ENCODE data around the gene MMP25.
A peak's percentile ranks its signal among the peaks of the same experiment; 100 is the strongest.

Gene MMP25

DNA sequence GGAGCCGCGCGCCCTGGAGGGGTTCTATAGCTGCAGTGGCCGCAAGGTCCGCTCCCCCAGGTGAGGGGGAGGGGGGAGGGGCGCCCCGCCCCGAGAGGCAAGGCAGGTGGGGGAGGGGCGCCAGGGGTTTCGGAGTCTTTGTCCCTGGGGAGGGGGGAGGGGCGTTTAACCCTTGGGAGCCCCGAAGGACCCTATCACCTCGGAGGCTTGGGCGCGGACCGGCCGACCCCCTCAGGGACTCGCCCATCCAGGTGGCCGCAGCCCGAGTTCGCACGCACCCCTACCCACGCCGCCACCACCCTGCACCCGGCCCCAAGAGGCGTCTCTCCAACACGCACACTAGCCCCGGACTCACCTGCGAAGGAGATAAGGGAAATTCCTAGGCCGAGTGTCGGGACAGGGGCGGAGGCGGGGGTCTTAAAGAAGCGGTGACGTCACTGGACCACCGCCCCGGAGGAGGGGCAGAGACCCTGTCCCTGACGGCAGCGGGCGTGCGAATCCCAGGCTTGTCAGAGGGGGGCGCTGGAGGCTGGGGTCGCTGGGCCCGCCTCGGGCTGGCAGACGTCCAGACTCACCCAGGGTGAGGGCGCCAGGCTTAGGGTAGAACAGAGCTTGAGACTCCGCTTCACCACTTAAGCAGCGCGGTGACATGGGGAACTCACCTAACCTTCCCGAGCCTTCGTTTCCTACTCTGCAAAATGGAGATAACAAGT is 28.4 kb upstream of the MMP25 start, which contains the start of gene CLDN6:
CLDN6 (minus strand) TSS at position 390 of the 713 bp plus-strand sequence. CDS start 2,162 bp downstream, outside the sequence.
- no peak for DNase-seq (ENCODE audit: low read depth in 2 of 2)

DNA sequence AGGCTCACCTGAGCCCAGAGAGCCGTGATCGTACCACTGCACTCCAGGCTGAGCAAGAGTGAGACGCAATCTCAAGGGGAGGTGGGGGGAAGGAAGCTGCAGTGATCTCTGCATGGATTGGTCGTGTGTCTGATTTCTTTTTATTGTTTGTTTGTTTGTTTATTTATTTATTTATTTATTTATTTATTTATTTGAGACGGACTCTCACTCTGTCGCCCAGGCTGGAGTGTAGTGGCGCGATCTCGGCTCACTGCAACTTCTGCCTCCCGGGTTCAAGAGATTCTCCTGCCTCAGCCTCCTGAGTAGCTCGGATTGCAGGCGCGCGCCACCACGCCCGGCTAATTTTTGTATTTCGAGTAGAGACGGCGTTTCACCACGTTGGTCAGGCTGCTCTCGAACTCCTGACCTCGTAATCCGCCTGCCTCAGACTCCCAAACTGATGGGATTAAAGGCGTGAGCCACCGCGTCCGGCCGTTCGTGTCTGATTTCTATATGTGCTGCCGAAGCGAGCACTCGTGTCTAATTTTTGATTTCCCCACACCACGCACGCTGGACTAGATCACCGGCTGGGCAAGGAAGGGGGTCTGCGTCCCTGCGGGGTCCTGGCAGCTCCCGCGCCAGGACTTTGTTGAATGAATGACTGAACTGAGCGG is 26.6 kb upstream of the MMP25 start:
- DNase-seq (ENCODE audit: low read depth in 2 of 2), result no peak

DNA sequence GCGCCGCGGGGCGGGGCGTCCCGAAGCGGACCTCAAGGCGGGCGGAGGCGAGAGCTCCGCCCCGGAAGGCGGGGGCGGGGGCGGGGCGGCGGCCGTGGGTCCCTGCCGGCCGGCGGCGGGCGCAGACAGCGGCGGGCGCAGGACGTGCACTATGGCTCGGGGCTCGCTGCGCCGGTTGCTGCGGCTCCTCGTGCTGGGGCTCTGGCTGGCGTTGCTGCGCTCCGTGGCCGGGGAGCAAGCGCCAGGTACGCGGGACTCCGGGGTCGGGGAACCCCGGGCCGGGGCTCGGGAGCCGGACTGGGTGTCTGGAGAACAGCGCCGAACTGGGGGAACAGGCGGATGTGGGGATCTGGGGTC is 26.1 kb upstream of the MMP25 start, which contains the start of gene TNFRSF12A:
TNFRSF12A (plus strand) TSS at position 122 of the 357 bp plus-strand sequence; CDS start at position 152, 30 bp downstream.
- peak in 1 of 2 experiments; percentile 60 for DNase-seq (ENCODE audit: low read depth in 2 of 2)

DNA sequence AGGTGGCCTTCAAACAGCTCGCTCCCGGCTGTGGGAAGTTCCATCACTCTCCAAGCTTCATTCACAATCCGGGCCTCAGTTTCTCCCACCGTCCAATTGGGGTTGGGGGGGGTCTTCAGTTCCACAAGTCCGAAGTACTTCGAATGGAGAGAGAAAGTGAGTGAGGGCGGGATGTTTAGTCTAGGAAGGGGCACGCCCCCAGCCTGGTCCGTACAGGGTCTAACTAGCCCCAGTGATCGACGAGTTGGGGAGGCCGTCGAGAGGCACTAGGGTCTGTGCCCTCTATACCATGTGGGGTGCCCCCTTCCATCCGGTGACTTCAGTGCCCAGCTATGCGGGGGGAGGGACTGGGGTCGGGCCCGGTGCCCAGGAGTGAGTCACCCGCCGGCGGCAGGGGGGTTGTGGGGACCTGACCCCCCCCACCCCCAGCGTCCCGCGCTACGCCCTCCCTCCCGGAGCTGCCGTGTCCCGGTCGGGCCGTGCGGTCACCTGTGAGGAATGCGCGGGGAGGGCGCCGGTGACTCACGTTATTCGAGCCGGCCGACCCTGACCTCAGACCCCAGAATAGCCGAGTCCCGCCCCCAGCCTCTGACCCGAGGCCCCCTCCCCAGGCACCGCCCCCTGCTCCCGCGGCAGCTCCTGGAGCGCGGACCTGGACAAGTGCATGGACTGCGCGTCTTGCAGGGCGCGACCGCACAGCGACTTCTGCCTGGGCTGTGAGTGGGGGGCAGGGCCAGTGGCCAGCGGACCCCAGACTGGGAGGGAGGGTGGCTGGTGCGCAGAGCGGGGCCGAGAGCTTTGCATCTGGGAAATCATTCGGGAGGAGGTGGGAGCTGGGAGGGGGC is 25.5 kb upstream of the MMP25 start:
- peak in 1 of 2 experiments; percentile 26 for DNase-seq (ENCODE audit: low read depth in 2 of 2)

DNA sequence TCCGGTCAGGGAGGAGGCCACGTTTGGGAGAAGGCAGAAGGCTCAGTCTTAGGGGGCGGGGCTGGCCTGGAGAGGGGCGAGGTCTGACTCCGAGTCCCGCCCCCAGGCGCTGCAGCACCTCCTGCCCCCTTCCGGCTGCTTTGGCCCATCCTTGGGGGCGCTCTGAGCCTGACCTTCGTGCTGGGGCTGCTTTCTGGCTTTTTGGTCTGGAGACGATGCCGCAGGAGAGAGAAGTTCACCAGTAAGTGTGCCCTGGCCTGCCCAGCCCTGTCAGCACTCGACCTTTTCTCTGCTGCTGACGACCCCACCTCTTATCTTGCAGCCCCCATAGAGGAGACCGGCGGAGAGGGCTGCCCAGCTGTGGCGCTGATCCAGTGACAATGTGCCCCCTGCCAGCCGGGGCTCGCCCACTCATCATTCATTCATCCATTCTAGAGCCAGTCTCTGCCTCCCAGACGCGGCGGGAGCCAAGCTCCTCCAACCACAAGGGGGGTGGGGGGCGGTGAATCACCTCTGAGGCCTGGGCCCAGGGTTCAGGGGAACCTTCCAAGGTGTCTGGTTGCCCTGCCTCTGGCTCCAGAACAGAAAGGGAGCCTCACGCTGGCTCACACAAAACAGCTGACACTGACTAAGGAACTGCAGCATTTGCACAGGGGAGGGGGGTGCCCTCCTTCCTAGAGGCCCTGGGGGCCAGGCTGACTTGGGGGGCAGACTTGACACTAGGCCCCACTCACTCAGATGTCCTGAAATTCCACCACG is 24.7 kb upstream of the MMP25 start:
- peak; percentile 77 to 89 for DNase-seq (ENCODE audit: low read depth in 2 of 2)

DNA sequence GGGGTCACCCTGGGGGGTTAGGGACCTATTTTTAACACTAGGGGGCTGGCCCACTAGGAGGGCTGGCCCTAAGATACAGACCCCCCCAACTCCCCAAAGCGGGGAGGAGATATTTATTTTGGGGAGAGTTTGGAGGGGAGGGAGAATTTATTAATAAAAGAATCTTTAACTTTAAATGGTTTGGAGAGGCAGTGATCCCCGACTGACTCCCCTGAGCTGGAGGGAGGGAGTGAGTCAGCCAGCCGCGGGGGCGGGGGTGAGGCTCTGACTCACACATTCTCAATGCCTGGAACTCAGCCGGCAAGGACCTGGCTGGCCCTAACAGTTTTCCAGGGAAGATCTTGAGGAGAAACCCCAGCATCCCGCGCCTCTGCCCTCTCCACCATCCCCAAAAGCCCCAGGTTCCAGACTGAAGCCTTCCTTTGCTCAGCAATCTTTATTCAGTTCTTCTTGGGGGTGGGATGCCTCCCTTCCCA is 24.1 kb upstream of the MMP25 start:
- DNase-seq (ENCODE audit: low read depth in 2 of 2), result peak; percentile 73 to 91

DNA sequence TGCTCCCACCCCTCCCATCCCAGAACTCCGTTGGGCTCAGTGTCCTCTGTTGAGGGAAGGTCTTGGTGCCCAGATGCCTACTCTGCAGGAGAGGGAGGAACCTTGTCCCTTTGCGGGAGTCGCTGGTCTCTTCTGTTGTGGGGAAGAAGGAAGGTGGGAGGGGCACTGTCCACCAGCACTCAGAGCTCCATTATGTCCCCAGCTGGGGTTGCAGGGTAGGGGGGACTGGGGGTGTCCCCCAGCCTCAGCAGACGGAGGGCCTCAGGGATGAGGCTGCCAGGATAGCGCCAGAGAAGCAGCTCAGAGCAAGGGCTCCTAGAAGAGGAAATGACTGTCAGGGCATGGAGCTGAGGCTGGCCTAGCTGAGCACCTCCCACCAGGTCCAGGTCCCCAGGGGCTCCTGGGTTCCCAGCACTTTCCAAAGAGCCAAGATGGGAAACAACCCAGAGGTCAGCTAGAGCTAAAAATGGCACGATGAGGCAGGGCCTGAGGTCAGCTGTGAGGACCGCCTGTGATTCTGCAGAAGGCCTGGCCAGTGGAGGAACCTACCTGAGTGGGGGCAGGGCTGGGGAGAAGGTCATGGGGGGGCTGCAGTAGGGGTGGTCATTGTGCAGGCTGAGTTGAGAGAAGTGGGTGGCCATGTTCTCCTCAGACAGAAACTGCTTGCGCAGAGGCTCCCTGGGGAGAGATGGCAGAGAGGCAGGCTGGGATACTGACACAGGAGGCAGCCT is 23.5 kb upstream of the MMP25 start:
- DNase-seq (ENCODE audit: low read depth in 2 of 2), result no peak

DNA sequence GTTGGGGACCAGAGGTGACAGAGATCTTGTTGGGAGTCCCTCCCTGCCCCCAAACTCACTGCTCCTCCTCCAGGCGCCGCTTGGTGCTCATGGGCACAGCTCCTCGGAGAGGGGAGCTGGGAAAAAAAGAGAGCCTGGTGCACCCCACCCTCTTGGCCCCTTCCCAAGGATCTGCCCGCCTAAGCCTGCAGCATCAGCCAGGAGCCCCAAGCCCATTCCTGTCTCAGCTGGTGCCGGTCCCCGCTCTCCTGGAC is 23.0 kb upstream of the MMP25 start:
- DNase-seq (ENCODE audit: low read depth in 2 of 2), result no peak

DNA sequence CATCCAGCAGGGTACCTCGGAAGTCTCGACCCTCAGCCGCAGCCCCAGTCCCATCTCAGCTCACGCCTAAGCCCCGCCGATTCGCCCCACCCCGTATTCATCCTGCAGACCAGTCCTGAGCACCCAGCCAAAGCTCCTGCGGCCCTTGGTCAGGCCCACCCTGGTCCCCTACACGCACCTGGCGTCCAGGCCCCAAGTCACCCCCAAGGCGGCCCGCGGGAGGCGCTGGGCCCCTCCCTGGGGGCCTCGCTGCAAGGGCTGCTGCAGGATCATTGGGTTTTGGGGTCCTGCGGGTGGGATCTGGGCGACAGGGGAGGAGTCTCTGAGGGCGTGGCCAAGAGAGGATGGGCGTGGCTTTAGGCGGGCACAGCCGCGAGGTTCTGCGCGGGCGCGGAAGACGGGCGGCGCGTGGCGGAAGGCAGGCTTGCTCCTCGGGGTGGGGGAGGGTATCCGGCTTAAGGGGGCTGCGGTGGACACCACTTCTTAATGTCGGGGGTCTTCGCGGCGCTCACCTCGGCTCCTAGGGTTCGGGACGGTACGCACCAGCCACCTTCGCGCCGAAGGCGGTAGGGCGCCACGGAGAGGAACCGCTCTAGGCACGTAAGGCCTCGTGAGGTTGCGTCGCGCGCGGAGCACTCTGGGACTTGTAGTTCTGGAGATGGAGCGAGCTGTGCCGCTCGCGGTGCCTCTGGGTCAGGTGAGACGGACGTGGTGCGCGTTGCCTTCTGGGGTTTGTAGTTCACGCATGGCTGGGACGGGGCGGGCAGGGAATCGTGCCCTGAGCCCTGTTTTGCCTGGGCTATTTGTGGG is 22.5 kb upstream of the MMP25 start, which contains the start of the genes HCFC1R1 and THOC6:
HCFC1R1 (minus strand) TSS at position 274 of the 810 bp plus-strand sequence; CDS start at position 273, 1 bp downstream.
THOC6 (plus strand) TSS at position 367 of the 810 bp plus-strand sequence; CDS start at position 659, 292 bp downstream.
- peak; percentile 92 to 95 for DNase-seq (ENCODE audit: low read depth in 2 of 2)

DNA sequence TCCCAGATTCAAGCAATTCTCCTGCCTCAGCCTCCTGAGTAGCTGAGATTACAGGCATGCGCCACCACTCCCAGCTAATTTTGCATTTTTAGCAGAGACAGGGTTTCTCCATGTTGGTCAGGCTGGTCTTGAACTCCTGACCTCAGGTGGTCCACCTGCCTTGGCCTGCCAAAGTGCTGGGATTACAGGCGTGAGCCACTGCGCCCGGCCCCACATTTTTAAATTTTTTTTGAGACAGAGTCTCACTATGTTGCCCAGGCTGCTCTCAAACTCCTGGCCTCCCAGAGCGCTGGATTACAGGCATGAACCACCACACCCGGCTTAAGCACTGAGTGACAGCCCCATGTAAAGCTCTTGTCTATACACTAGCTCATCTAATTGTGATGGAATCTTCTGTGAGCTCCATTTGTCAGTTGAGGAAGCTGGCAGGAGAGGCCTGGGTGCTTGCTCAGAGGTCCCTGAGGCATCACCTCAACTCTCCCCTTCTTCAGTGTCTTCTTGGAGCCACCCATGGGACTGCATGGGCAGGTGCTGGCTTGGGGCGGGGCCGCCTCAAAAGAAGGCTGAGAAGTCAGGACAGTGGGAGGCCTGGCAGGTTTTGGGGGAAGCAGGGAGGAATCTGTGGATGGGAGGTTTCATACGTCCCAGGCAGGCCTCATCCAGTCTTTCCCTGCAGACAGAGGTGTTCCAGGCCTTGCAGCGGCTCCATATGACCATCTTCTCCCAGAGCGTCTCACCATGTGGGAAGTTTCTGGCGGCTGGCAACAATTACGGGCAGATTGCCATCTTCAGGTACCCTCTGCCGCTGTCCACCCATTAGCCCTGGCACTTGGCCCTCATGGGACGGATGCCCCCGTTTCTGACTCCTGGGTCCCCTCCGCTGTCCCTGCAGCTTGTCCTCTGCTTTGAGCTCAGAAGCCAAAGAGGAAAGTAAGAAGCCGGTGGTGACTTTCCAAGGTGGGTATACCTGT is 21.0 kb upstream of the MMP25 start:
- no peak for DNase-seq (ENCODE audit: low read depth in 2 of 2)

DNA sequence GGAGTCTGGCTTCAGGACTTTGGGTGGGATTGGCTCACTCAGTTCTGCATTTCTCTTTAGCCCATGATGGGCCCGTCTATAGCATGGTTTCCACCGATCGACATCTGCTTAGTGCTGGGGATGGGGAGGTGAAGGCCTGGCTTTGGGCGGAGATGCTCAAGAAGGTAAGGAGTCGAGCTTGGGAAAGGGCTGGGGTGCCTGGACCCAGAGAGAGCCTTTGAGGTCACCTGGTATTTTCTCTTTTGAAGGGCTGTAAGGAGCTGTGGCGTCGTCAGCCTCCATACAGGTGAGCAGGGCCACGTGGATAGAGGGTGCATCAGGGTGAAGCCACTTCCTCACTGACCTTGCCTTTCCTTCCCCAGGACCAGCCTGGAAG is 20.4 kb upstream of the MMP25 start:
- DNase-seq (ENCODE audit: low read depth in 2 of 2), result no peak

DNA sequence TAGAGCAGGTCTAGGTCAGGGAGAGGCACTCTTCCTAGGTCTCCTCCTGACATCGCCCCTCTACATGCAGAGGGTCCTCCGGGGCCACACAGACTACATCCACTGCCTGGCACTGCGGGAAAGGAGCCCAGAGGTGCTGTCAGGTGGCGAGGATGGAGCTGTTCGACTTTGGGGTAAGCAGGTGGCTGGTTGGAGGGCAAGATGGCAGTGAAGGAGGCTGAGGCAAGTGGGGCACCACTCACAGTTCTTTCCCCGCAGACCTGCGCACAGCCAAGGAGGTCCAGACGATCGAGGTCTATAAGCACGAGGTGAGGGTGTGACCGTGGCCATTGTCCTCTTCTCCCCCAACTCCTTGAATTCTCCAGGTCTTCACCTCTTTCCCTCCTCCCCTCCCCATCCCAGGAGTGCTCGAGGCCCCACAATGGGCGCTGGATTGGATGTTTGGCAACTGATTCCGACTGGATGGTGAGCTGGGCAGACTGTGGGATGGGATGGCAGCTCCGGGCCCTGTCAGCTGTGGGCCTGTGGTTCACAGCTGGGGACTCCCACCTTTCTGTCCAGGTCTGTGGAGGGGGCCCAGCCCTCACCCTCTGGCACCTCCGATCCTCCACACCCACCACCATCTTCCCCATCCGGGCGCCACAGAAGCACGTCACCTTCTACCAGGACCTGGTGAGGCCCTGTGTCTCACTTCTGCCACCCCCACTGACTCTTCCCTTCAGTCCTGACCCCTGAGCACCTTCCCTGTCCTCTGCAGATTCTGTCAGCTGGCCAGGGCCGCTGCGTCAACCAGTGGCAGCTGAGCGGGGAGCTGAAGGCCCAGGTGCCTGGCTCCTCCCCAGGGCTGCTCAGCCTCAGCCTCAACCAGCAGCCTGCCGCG is 19.5 kb upstream of the MMP25 start:
- no peak for DNase-seq (ENCODE audit: low read depth in 2 of 2)

DNA sequence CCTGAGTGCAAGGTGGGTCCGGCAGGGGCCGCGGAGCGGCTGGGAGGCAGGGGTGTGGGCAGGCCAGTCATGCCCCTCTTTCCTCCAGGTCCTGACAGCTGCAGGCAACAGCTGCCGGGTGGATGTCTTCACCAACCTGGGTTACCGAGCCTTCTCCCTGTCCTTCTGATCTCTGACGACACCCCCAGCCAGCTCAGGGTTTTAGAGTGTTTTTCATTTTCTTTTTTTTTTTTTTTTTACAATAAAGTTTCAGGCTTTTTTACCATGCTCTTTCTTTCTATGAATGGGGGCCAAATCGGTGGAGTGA is 18.9 kb upstream of the MMP25 start:
- no peak for DNase-seq (ENCODE audit: low read depth in 2 of 2)

DNA sequence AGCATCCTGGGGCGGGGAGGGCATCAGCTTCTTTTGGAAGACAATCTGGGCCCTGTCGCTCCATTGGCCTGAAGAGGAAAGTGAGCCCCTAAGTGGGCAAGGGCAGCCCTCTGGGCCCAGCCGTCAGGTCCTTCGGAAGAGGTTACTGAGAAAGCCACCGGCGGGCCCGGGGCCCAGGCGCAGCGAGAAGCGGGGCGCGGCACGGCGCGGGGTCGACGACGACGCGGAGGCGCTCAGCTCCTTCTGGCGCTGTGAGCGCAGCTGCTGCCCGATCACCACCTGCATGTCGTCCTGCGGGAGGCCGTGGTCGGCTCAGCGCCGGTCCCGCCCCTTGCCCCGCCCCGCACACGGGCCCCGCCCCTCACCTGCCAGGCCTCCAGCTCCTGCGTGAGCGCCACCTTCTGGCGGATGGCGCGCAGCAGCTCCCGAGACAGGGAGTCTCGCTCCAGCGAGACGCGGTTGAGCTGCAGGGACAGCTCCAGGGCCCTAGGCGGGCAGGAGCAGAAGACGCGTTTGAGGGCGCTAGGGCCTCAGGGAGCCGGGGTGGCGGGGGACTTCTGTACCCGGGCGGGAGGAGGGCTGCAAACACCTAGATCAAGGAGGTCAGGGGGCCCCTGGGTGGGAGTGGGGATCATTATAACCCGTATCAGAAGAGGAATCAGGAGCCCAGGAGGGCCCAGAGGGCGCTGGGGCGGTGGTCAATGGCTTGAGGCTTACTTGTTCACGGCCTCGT is 18.2 kb upstream of the MMP25 start:
- peak; percentile 75 to 91 for DNase-seq (ENCODE audit: low read depth in 2 of 2)

DNA sequence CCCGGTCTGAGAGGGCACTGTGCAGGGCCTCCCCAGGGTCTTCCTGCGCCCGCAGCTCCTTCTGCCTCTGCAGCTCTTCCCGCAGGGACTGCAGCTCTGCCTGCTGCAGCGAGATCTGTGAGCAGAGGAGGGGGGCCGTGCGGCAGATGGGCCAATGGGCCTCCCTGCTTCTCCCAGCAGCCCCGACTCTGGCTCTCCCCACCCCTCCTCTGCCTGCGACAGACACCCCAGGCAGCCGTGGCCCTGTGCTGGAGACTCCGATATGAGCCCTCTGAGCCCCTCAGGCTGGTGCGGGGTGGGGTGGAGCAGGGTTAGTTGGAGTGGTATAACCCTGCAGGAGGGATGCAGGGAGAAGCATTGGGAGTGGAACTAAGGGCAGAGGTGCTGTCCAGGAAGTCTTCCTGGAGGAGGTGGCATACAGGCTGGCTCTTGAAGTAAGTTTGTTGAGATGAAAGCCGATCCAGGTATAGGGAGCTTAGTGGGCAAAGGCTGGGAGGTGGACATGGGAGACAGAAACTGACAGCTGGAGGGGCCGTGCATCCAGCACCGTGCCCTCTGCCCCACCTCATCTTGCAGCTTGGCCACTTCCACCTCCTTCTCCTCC is 17.5 kb upstream of the MMP25 start:
- no peak for DNase-seq (ENCODE audit: low read depth in 2 of 2)

DNA sequence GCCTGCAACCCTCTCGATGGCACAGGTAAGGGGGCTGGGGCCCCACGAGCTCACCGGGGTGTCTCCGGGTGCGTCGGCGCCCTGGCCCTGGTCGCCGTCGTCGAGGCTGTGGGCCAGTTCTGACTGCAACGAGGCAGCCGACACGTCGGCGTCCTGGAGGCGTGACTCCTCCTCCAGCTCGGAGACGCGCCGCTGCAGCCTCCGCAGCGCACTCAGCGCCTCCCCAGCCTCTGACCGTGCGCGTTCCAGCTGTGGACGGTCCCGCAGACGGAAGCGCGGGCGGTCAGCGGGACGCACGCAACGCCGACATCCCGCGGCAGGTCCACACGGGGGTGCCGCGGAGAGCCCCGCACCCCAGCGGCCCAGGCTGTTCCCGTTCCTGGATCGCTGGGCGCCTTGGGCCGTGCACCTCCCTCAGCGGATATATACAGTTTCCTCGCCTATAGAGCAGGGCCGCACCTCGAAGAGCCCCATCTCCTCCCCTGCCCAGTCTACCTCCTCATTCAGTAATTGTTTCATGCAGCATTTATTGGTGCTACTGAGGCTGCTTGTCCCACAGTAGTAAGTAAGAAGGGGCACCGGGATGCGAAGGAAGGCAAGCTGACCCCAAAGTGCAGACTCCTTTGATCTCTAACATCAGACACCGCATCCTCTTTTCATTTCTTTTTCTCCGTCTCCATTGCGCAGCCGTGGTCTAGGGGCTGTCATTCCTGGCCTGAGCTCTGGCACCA is 16.7 kb upstream of the MMP25 start:
- DNase-seq (ENCODE audit: low read depth in 2 of 2), result peak in 1 of 2 experiments; percentile 51

Measured in stimulated activated CD4-positive, alpha-beta T cell treated with anti-CD3 and anti-CD28 coated beads, Interleukin-12 subunit alpha, Interleukin-12 subunit beta, amount 100 ng/mL, for 24 hours (primary cell).